ENCODE data around the gene RNF17. TPM values are rescaled to one million over a fixed set of nuclear protein-coding genes. Genes with fewer than 3 reads are reported as not detected.

Gene RNF17
- total RNA-seq, 4 donors from 2014 or later, result 0.21 to 2.0 TPM; not detected in 2

DNA sequence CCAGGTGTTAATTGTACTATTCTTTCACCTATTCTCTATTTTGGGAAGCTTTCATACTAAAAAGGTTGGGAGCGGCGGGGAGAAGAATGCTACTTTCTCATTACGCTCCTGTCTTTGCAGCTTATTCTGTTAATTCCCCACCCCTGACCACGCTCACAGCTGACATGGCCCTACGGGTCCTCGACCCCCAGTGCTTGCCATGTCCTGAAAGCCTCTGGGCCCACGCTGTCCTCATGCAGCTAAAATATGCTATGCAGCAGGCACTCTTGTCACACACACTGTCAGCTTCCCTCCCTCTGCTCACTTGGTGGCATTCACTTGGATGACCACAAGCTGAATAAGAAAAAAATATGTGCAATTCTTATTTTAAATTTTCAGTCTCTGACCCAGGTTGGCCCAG is 126.3 kb downstream of the RNF17 start:
- Histone ChIP-seq H3K4me3 (no peak overlapping the region), H3K9me3 (no peaks in the 10 kb centered on the region), H3K36me3 (peaks cover 0 to 72% (median 0%) of the 10 kb centered on the region in 3 donors), H3K27me3 (no peaks in the 10 kb centered on the region), H3K27ac (no peak overlapping the region), H3K4me1 (no peaks in the 10 kb centered on the region)
- no peak for DNase-seq (ENCODE audit: low spot score in 2 of 2)
- 93 to 97% methylated on average over 7 of the region's 7 CpGs for WGBS, 2 donors
- TF ChIP-seq EP300 (IDR thresholded peaks at IDR 0.05) (no peak), POLR2A (IDR thresholded peaks at IDR 0.05) (no peak)
- TF ChIP-seq, protein P1, sequence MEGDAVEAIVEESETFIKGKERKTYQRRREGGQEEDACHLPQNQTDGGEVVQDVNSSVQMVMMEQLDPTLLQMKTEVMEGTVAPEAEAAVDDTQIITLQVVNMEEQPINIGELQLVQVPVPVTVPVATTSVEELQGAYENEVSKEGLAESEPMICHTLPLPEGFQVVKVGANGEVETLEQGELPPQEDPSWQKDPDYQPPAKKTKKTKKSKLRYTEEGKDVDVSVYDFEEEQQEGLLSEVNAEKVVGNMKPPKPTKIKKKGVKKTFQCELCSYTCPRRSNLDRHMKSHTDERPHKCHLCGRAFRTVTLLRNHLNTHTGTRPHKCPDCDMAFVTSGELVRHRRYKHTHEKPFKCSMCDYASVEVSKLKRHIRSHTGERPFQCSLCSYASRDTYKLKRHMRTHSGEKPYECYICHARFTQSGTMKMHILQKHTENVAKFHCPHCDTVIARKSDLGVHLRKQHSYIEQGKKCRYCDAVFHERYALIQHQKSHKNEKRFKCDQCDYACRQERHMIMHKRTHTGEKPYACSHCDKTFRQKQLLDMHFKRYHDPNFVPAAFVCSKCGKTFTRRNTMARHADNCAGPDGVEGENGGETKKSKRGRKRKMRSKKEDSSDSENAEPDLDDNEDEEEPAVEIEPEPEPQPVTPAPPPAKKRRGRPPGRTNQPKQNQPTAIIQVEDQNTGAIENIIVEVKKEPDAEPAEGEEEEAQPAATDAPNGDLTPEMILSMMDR (IDR thresholded peaks at IDR 0.05), result no peak

DNA sequence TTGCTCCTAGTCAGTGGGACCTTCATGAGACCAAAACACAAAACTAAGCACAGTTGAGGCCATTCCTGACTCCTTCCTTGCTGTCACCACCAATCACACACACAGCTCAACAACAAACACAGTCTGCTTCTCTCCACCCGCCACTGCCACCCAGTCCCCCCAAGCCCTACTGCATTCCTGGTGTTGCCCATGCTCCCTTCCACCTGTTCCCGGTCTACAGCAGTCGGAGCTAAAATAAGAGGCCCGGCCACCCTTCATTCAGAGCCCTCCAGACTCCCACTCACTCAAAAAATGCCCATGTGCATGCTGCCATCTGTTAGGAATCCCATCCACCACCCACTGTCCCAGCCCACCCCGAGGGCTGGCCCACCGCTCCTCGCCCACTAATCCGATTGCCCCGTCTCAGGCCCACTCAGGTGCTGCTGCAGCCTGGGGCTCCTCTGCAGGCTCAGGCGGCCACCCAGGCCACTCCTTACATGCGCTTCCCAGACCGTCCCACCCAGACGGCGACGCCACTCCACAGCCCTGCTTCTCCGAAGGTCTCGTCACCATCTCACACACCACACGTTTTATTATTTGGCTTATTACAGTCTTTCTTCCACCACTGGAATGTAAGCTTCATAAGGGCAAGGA is 127.6 kb downstream of the RNF17 start:
- Histone ChIP-seq H3K36me3 (peaks cover 0 to 65% (median 0%) of the 10 kb centered on the region in 3 donors), H3K4me1 (no peaks in the 10 kb centered on the region), H3K27ac (no peak overlapping the region), H3K4me3 (no peak overlapping the region), H3K9me3 (no peaks in the 10 kb centered on the region), H3K27me3 (no peaks in the 10 kb centered on the region)
- WGBS, 2 donors, result 91 to 97% methylated on average over 18 of the region's 18 CpGs
- DNase-seq (ENCODE audit: low spot score in 2 of 2), result no peak
- TF ChIP-seq, protein P1 (IDR thresholded peaks at IDR 0.05), result no peak
- TF ChIP-seq POLR2A (IDR thresholded peaks at IDR 0.05), result no peak

DNA sequence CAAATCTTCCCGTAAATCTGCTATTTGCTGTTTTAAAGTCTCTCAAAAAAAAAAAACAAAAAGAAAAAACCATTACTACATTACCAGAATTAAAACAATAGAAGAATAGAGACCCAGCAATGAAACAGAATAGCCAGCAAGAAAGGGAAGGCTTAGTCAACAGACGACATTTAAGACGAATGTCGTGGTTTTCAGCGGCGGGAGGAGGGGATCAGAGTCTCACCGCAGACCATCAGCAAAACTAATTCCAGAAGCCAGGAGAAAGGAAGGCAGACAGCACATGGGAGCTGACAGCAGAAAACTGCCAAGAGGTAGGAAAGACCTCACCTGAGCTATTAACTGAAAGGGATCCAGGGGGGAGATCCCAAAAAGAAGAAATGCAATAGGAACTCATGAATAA is 128.9 kb downstream of the RNF17 start:
- Histone ChIP-seq H3K4me3 (no peak overlapping the region), H3K9me3 (no peaks in the 10 kb centered on the region), H3K27me3 (no peaks in the 10 kb centered on the region), H3K4me1 (no peaks in the 10 kb centered on the region), H3K27ac (no peak overlapping the region), H3K36me3 (peaks cover 0 to 68% (median 0%) of the 10 kb centered on the region in 3 donors)
- TF ChIP-seq POLR2A (IDR thresholded peaks at IDR 0.05) (no peak), EP300 (IDR thresholded peaks at IDR 0.05) (no peak)
- TF ChIP-seq, protein P1 (IDR thresholded peaks at IDR 0.05), result no peak
- no peak for DNase-seq (ENCODE audit: low spot score in 2 of 2)
- WGBS, 2 donors, result 89 to 92% methylated on average over 7 of the region's 7 CpGs

DNA sequence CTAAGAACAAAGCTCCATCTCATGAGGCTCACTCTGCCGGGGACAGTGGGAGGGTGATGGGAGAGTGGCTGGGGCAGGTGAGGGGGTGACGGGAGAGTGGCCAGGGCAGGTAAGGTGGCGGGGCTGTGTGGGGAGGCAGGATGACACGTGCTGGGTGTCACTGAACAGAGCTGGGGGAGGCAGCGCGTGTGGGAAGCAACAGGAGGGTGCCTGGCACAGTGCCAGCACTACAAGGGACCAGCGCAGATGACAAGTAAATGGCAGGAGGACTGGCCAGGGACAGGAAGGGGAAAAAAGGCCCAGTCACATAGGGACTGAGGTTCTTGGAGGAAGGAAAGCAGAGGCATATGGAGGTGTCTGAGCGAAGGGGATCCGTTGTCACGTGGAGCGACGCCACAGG is 129.9 kb downstream of the RNF17 start:
- Histone ChIP-seq H3K27ac (no peak overlapping the region), H3K9me3 (no peaks in the 10 kb centered on the region), H3K36me3 (peaks cover 0 to 61% (median 0%) of the 10 kb centered on the region in 3 donors), H3K4me1 (no peaks in the 10 kb centered on the region), H3K27me3 (no peaks in the 10 kb centered on the region), H3K4me3 (no peak overlapping the region)
- TF ChIP-seq, protein P1 (IDR thresholded peaks at IDR 0.05), result no peak
- TF ChIP-seq EP300 (IDR thresholded peaks at IDR 0.05), result no peak
- no peak for DNase-seq (ENCODE audit: low spot score in 2 of 2)
- WGBS, 2 donors, result 90 to 91% methylated on average over 12 of the region's 12 CpGs

DNA sequence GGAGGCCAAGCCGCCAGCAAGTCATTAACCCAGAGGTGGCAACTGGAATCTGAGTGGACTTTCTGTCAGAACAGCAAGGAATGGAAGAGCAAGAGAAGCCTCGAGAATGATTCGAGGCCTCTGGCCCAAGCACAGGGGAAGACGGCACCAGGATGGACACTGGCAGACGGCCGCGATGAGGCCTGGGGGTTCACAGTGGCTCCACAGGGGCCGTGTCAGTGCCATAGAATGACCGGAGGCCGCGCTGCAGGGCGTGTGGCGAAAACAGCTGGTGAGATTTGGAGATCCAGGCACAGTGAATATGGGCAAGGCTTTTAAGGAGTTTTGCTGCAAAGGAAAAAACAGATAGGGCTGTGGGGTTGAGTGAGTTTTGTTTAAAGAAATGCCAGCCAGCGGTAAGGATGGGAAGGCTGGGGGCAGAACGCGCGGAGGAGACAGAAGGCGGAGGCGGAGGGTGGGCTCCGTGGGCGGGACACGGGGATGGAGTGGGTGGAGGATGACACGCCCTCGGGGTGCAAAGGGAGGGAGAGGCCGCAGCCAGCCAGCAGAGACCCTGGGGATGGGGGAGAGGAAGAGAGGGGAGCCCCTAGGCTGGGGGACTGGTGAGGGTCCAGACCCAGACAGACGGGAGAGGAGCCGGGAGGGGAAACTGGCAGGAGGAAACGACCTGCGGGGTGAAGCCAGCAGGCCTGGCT is 130.5 kb downstream of the RNF17 start:
- no peak for DNase-seq (ENCODE audit: low spot score in 2 of 2)
- no peak overlapping the region for H3K4me3 ChIP-seq
- H3K4me1 ChIP-seq, result no peaks in the 10 kb centered on the region
- H3K9me3 ChIP-seq, result no peaks in the 10 kb centered on the region
- WGBS, 2 donors, result 90% methylated on average over 29 of the region's 29 CpGs
- no peaks in the 10 kb centered on the region for H3K27me3 ChIP-seq
- no peak overlapping the region for H3K27ac ChIP-seq
- peaks cover 0 to 60% (median 0%) of the 10 kb centered on the region in 3 donors for H3K36me3 ChIP-seq
- TF ChIP-seq POLR2A (IDR thresholded peaks at IDR 0.05), result no peak
- TF ChIP-seq, protein P1 (IDR thresholded peaks at IDR 0.05), result no peak
- no peak for TF ChIP-seq EP300 (IDR thresholded peaks at IDR 0.05)
